SK-N-SH (cell line): Measurements from ENCODE around the gene HOXA4. TPM values are rescaled to one million over a fixed set of nuclear protein-coding genes. Genes with fewer than 3 reads are reported as not detected.

ENCODE experiments used
- CTCF ChIA-PET: fragments of 300-600, 350-600 bp; formaldehyde crosslinking; extraction: SDS; loops from one replicate; lab custom pipeline; 2021; lab: Yijun Ruan, JAX
- POLR2A ChIA-PET: fragments of 350-600 bp; sonication (Branson Sonifier 250); formaldehyde crosslinking; extraction: SDS; loops from one replicate; lab custom pipeline; 2020; ENCODE audit warnings: antibody characterized with exemption, inconsistent platforms; lab: Yijun Ruan, JAX
- DNase-seq: peaks from one replicate; pipeline ENCODE4 v3.0.0; 2012
- H2AFZ ChIP-seq: fragments of 200-600 bp; sonication (generic); 2 replicates; pipeline ENCODE4 v1.8.1; 2016; ENCODE audit warnings: antibody characterized with exemption, mild to moderate bottlenecking, low read depth
- H3F3A ChIP-seq: fragments of 200-600 bp; sonication (generic); replicated peaks from 2 replicates; pipeline ENCODE3; 2016; ENCODE audit warnings: antibody characterized with exemption, mild to moderate bottlenecking; ENCODE audit not compliant: insufficient read depth
- H3K27ac ChIP-seq, 2 experiments: fragments of 200-500 bp in 1 of 2; fragments of 200-600 bp in 1 of 2; sonication (Bioruptor generic) in 1 of 2; sonication (generic), shearing (Covaris generic) in 1 of 2; 2 replicates each; pipeline versions ENCODE4 v1.5.1 to v1.6.1; 2014 to 2016; ENCODE audit warnings: low read depth in 2 of 2, inconsistent platforms in 1 of 2, low read length in 1 of 2, mild to moderate bottlenecking in 1 of 2, mixed read lengths in 1 of 2
- H3K27me3 ChIP-seq: fragments of 200-600 bp; sonication (generic), shearing (Covaris generic); 2 replicates; pipeline ENCODE4 v1.6.1; 2016; ENCODE audit warnings: mixed run types; ENCODE audit not compliant: insufficient read depth
- H3K36me3 ChIP-seq, 2 experiments: fragments of 200-500 bp in 1 of 2; fragments of 200-600 bp in 1 of 2; sonication (Bioruptor generic) in 1 of 2; sonication (generic) in 1 of 2; replicated peaks in 1 of 2; 2 replicates each; pipeline versions ENCODE3 to v1.5.1; 2014 to 2016; ENCODE audit warnings: low read length in 1 of 2, mild to moderate bottlenecking in 1 of 2; ENCODE audit not compliant: insufficient read depth in 2 of 2, control insufficient read depth in 1 of 2
- H3K4me1 ChIP-seq, 2 experiments: fragments of 200-500 bp in 1 of 2; fragments of 200-600 bp in 1 of 2; sonication (Bioruptor generic) in 1 of 2; sonication (generic), shearing (Covaris generic) in 1 of 2; 2 replicates each; pipeline versions ENCODE4 v1.5.1 to v1.6.1; 2014 to 2016; ENCODE audit warnings: low read depth in 1 of 2, low read length in 1 of 2, mixed run types in 1 of 2; ENCODE audit not compliant: insufficient read depth in 2 of 2, control insufficient read depth in 1 of 2
- H3K4me2 ChIP-seq: fragments of 200-600 bp; sonication (generic), shearing (Covaris generic); 2 replicates; pipeline ENCODE4 v1.6.1; 2017; ENCODE audit warnings: mixed run types
- H3K4me3 ChIP-seq, 2 experiments: fragments of 200-500 bp in 1 of 2; fragments of 200-600 bp in 1 of 2; sonication (Bioruptor generic) in 1 of 2; sonication (generic), shearing (Covaris generic) in 1 of 2; 2 replicates each; pipeline versions ENCODE4 v1.5.1 to v1.8.1; 2014 to 2016; ENCODE audit warnings: low read depth in 2 of 2, inconsistent platforms in 1 of 2, low read length in 1 of 2, mild to moderate bottlenecking in 1 of 2, mixed read lengths in 1 of 2, moderate library complexity in 1 of 2
- H3K79me2 ChIP-seq: fragments of 200-600 bp; sonication (generic); 2 replicates; pipeline ENCODE4 v1.8.1; 2017; ENCODE audit warnings: mild to moderate bottlenecking; ENCODE audit not compliant: insufficient read depth
- H3K9ac ChIP-seq: fragments of 200-600 bp; sonication (generic); 2 replicates; pipeline ENCODE4 v1.6.1; 2017; ENCODE audit warnings: mixed run types
- H3K9me2 ChIP-seq: fragments of 200-600 bp; sonication (generic); 2 replicates; pipeline ENCODE4 v1.6.1; 2017; ENCODE audit warnings: mixed run types
- H3K9me3 ChIP-seq: fragments of 200-600 bp; sonication (generic); 2 replicates; pipeline ENCODE4 v1.6.1; 2017; ENCODE audit warnings: mixed run types, mild to moderate bottlenecking, moderate library complexity
- H4K20me1 ChIP-seq: fragments of 200-600 bp; sonication (generic); 2 replicates; pipeline ENCODE4 v1.6.1; 2017; ENCODE audit warnings: mild to moderate bottlenecking, mixed run types; ENCODE audit not compliant: insufficient read depth
- CHD2 ChIP-seq: fragments of 150-350 bp; IDR thresholded peaks from 2 replicates; pipeline ENCODE4 v1.6.1; 2018; ENCODE audit warnings: low read length; ENCODE audit not compliant: partially characterized antibody
- ELF1 ChIP-seq: IDR thresholded peaks from 2 replicates; pipeline ENCODE4 v1.4.0; 2012
- EZH2phosphoT487 ChIP-seq: fragments of 200-600 bp; sonication (generic); IDR thresholded peaks from 2 replicates; pipeline ENCODE4 v1.6.1; 2017; ENCODE audit warnings: low read depth, mixed run types, mild to moderate bottlenecking, antibody characterized with exemption, moderate library complexity, borderline replicate concordance
- FOSL2 ChIP-seq: IDR thresholded peaks from 2 replicates; pipeline ENCODE4 v1.4.0; 2012; ENCODE audit warnings: low read depth, mild to moderate bottlenecking, moderate library complexity, borderline replicate concordance
- FOXJ3 ChIP-seq: sonication (generic); formaldehyde crosslinking; IDR thresholded peaks from 2 replicates; pipeline ENCODE4 v1.5.1; 2020; ENCODE audit warnings: mild to moderate bottlenecking, missing genetic modification reagents
- FOXM1 ChIP-seq: IDR thresholded peaks from 2 replicates; pipeline ENCODE4 v1.4.0; 2012; ENCODE audit warnings: low read depth, mild to moderate bottlenecking
- GATA2 ChIP-seq: sonication (generic); formaldehyde crosslinking; IDR thresholded peaks from 2 replicates; pipeline ENCODE4 v1.5.0; 2020; ENCODE audit warnings: mild to moderate bottlenecking, missing genetic modification reagents
- IRF3 ChIP-seq: fragments of 150-350 bp; IDR thresholded peaks from 2 replicates; pipeline ENCODE4 v1.6.1; 2016; ENCODE audit warnings: mild to moderate bottlenecking, low read depth, low read length
- MXI1 ChIP-seq: IDR thresholded peaks from 2 replicates; pipeline ENCODE4 v1.6.1; 2012; ENCODE audit warnings: mild to moderate bottlenecking, low read depth, low read length, improper control_type of control experiment
- NRF1 ChIP-seq: IDR thresholded peaks from 2 replicates; pipeline ENCODE4 v1.6.1; 2012; ENCODE audit warnings: low read depth, mild to moderate bottlenecking, low read length
- RXRA ChIP-seq: IDR thresholded peaks from 2 replicates; pipeline ENCODE4 v1.4.0; 2012; ENCODE audit warnings: low read depth, mild to moderate bottlenecking, borderline replicate concordance
- SIN3A ChIP-seq: IDR thresholded peaks from 2 replicates; pipeline ENCODE4 v1.6.1; 2012; ENCODE audit warnings: low read depth, mild to moderate bottlenecking, low read length, moderate library complexity, borderline replicate concordance
- SMC3 ChIP-seq: IDR thresholded peaks from 2 replicates; pipeline ENCODE4 v1.6.1; 2012; ENCODE audit warnings: low read depth, low read length, improper control_type of control experiment
- TAF1 ChIP-seq: IDR thresholded peaks from 2 replicates; pipeline ENCODE4 v1.6.1; 2012; ENCODE audit warnings: low read depth, mild to moderate bottlenecking, low read length, moderate library complexity, borderline replicate concordance
- USF1 ChIP-seq: IDR thresholded peaks from 2 replicates; pipeline ENCODE4 v1.4.0; 2012; ENCODE audit warnings: low read depth, borderline replicate concordance
- ZBTB33 ChIP-seq: IDR thresholded peaks from 2 replicates; pipeline ENCODE4 v1.4.0; 2012; ENCODE audit warnings: low read depth, borderline replicate concordance
- WGBS: methylation state at CpG from one replicate; pipeline ENCODE4 v1.1.6; 2017; ENCODE audit warnings: low lambda C conversion rate; 5-methylcytosine and 5-hydroxymethylcytosine counted together
- polyA plus RNA-seq, 3 experiments: library from polyadenylated mRNA; depleted of rRNA; stranded (reverse); fragments of >200 nt; gene quantifications; 2 replicates each; pipeline ENCODE4 v1.2.3, GENCODE V29; 2012

The HOXA4 gene
- polyA plus RNA-seq, 1 of the 3 experiments (the other 2 are of a cell fraction): not detected

- 0 out of 4 replicates have a peak overlapping the region, but pooled peaks of 1 of the 2 experiments have one; percentile 3 for H3K4me3 ChIP-seq
- no peaks in the 10 kb centered on the region for H3K79me2 ChIP-seq
- CTCF ChIA-PET: interaction anchor here (0.6 to 11.7 kb wide), 13 partner anchors 7 to 790 kb away, joined by 3 to 270 read pairs (median 3); partner anchors contain the start of genes HOXA3, HOXA5 and HOXA6
- H3K4me2 ChIP-seq: no peak overlapping the region
- 16% methylated on average over 47 of the region's 48 CpGs for WGBS
- H3K4me1 ChIP-seq: peaks cover 0 to 9% of the 10 kb centered on the region in 2 experiments; a peak in 1 of 4 replicates
- H3K9me3 ChIP-seq: no peaks in the 10 kb centered on the region
- no peaks in the 10 kb centered on the region for H3K9me2 ChIP-seq
- no peak for DNase-seq
- no peaks in the 10 kb centered on the region for H3K36me3 ChIP-seq
- no peak overlapping the region for H3K9ac ChIP-seq
- peaks cover 6% of the 10 kb centered on the region; the same call in 1 of the 2 replicates for H4K20me1 ChIP-seq
- no peaks in the 10 kb centered on the region for H3F3A ChIP-seq
- no peak overlapping the region for H2AFZ ChIP-seq
- POLR2A ChIA-PET: no interaction called here
- TF ChIP-seq EZH2phosphoT487: peak; percentile 80; the same call in 1 of the 2 replicates
- TF ChIP-seq TAF1: no peak
- H3K27me3 ChIP-seq: peaks cover 100% of the 10 kb centered on the region
- H3K27ac ChIP-seq: no peak overlapping the region
These were observed 24.6 kb upstream of the HOXA4 start for GRCh38 chr7:27154901-27155815.

- no peaks in the 10 kb centered on the region for H3K9me3 ChIP-seq
- H3K27ac ChIP-seq: no peak overlapping the region
- H3K9me2 ChIP-seq: no peaks in the 10 kb centered on the region
- TF ChIP-seq USF1 (no peak), MXI1 (no peak), RXRA (no peak), FOSL2 (no peak), GATA2 (CRISPR knock-in tag) (no peak), SMC3 (no peak), EZH2phosphoT487 (no peak), FOXM1 (no peak), FOXJ3 (CRISPR knock-in tag) (no peak), SIN3A (no peak), ZBTB33 (no peak), CHD2 (no peak), NRF1 (no peak), ELF1 (no peak), IRF3 (no peak)
- no peak overlapping the region for H2AFZ ChIP-seq
- peaks cover 0 to 9% of the 10 kb centered on the region in 2 experiments; a peak in 1 of 4 replicates for H3K4me1 ChIP-seq
- no peak for DNase-seq
- ChIA-PET CTCF (interaction anchor here (0.6 to 11.7 kb wide), 8 partner anchors 6 to 785 kb away, joined by 3 to 270 read pairs (median 4); partner anchors contain the start of genes HOXA3, HOXA5 and HOXA6), POLR2A (no interaction called here)
- no peaks in the 10 kb centered on the region for H3F3A ChIP-seq
- no peak overlapping the region for H3K4me3 ChIP-seq
- H3K9ac ChIP-seq: no peak overlapping the region
- WGBS: 19% methylated on average over 10 of the region's 10 CpGs
- no peaks in the 10 kb centered on the region for H3K36me3 ChIP-seq
- no peak overlapping the region for H3K4me2 ChIP-seq
- H3K27me3 ChIP-seq: peaks cover 100% of the 10 kb centered on the region
- H4K20me1 ChIP-seq: peaks cover 6% of the 10 kb centered on the region; the same call in 1 of the 2 replicates
- no peaks in the 10 kb centered on the region for H3K79me2 ChIP-seq
These were observed 23.8 kb upstream of the HOXA4 start for GRCh38 chr7:27154369-27154768.
